A549 (cell line): ENCODE data around the gene KMT5C.

Experiments used
- CEBPB ChIP-seq, 2 experiments: fragments of >200 bp in 1 of 2; sonication (Bioruptor Twin) in 1 of 2; formaldehyde crosslinking in 1 of 2; IDR thresholded peaks; 2 replicates each; pipeline ENCODE4 v1.6.1; 2012 to 2016
- MAFK ChIP-seq: fragments of 450-650 bp; IDR thresholded peaks from 2 replicates; pipeline ENCODE4 v1.6.1; 2014; ENCODE audit not compliant: partially characterized antibody
- MYC ChIP-seq: IDR thresholded peaks from 2 replicates; pipeline ENCODE4 v1.6.1; 2012; ENCODE audit warnings: mild to moderate bottlenecking, inconsistent platforms, low read length, improper control_type of control experiment, borderline replicate concordance
- TF ChIP-seq, protein P1 (sequence below): fragments of >200 bp; sonication (Bioruptor Twin); formaldehyde crosslinking; IDR thresholded peaks from 3 replicates; pipeline ENCODE4 v1.5.1; 2016

DNA sequence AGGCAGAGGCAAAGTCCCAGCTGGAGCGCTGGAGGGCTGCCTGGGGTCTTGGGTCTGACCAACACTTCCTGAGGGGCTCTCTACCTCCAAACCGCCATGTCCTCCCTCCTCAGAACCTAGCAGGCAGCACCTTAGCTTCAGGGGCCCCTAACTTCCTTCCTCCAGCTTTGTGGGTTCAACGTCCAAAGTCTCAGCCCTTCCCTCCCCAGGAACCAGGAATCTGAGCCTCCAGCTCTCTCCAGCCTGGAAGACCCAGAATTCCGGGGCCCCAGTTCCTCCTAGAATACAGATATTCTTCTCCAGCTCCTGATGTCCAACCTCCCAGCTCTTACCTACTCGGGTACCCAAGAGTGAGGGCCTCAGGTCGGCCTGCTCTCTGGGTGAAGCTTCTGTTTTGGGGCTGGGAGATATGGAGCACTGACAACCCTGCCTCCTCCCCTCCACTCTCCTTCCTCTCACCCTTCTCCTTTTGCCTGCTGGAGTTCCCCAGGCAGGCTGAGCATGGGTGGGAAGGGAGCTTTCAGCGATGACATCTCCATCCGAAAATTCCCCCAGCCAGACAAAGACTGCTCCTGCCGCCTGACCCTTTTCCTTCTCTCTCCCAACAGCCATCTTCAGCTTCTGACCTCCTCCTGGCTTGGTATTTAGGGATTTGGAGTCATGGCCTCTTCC is 18.1 kb upstream of the KMT5C start:
- TF ChIP-seq MYC = no peak
- TF ChIP-seq, protein P1, sequence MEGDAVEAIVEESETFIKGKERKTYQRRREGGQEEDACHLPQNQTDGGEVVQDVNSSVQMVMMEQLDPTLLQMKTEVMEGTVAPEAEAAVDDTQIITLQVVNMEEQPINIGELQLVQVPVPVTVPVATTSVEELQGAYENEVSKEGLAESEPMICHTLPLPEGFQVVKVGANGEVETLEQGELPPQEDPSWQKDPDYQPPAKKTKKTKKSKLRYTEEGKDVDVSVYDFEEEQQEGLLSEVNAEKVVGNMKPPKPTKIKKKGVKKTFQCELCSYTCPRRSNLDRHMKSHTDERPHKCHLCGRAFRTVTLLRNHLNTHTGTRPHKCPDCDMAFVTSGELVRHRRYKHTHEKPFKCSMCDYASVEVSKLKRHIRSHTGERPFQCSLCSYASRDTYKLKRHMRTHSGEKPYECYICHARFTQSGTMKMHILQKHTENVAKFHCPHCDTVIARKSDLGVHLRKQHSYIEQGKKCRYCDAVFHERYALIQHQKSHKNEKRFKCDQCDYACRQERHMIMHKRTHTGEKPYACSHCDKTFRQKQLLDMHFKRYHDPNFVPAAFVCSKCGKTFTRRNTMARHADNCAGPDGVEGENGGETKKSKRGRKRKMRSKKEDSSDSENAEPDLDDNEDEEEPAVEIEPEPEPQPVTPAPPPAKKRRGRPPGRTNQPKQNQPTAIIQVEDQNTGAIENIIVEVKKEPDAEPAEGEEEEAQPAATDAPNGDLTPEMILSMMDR = no peak
- TF ChIP-seq CEBPB (IDR thresholded peaks at IDR 0.05) = no peak
- no peak for TF ChIP-seq MAFK
